Measurements from ENCODE around the gene ATRX.
"Not testable (repeated sequence)": the region's sequence is repeated elsewhere in the genome, so short reads cannot be mapped to it uniquely, and the experiment has no call there.

ATRX gene, protein sequence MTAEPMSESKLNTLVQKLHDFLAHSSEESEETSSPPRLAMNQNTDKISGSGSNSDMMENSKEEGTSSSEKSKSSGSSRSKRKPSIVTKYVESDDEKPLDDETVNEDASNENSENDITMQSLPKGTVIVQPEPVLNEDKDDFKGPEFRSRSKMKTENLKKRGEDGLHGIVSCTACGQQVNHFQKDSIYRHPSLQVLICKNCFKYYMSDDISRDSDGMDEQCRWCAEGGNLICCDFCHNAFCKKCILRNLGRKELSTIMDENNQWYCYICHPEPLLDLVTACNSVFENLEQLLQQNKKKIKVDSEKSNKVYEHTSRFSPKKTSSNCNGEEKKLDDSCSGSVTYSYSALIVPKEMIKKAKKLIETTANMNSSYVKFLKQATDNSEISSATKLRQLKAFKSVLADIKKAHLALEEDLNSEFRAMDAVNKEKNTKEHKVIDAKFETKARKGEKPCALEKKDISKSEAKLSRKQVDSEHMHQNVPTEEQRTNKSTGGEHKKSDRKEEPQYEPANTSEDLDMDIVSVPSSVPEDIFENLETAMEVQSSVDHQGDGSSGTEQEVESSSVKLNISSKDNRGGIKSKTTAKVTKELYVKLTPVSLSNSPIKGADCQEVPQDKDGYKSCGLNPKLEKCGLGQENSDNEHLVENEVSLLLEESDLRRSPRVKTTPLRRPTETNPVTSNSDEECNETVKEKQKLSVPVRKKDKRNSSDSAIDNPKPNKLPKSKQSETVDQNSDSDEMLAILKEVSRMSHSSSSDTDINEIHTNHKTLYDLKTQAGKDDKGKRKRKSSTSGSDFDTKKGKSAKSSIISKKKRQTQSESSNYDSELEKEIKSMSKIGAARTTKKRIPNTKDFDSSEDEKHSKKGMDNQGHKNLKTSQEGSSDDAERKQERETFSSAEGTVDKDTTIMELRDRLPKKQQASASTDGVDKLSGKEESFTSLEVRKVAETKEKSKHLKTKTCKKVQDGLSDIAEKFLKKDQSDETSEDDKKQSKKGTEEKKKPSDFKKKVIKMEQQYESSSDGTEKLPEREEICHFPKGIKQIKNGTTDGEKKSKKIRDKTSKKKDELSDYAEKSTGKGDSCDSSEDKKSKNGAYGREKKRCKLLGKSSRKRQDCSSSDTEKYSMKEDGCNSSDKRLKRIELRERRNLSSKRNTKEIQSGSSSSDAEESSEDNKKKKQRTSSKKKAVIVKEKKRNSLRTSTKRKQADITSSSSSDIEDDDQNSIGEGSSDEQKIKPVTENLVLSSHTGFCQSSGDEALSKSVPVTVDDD (N-terminal part only)

DNA sequence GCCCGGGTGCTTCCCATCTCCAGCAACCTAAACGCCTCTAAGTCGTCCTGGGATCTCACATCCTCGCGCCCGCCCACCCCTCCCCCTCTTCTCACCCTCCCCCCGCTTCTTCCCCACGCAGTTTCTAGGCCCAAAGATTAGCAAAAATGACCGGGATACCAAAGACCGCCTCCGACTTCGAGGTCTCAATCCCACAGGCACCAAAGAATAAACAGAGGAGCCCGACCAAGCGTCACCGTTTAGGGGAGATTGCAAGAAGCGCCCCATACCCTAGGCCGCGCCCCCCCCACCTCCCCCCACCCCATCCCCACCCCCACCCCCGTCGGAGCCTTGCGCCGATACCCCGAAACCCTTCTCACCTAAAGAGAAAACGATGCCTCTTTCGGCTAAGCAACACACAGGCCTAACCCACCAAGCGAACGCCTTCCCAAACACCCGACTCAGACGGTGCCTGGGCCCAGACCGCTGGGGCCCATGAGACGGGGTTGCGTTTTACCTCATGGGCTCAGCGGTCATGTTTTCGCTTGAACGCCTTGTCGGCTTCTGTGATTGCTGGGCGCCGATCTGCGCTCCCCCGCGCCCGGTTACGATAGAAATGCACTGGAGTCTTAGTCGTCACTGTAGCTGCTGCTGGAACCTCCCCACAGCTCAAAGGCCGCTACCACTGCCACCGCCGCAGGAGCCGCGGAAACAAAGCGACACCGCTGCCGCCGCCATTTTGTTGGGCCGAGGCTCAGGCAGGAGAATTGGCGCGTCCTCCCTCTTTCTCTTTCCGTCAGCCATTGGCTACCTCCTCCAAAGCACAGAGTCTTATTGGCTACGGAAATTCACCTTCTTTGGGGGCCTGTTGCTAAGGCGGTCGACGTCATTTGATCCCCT, at the start of gene ATRX:
Gene ATRX, minus strand, starts transcription at position 731 of the 879 bp plus-strand sequence. Its CDS starts 215 bp downstream, at position 516.
- DNase-seq (ENCODE audit: low spot score), result peak; percentile 86

DNA sequence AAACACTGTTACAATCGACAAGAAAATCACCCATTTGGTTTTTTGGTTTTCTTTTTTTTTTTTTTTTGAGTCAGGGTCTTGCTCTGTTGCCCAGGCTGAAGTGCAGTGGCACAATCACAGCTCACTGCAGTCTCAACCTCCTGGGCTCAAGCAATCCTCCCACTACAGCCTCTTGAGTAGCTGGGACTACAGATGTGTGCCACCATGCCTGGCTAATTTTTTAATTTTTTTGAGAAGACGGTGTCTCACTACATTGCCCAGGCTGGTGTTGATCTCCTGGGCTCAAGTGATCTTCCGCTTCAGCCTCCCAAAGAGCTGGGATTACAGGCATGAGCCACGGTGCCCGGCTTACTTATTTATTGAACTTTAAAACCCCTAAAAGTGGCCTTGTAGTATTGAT, 45.5 kb upstream of the ATRX start:
- not testable (repeated sequence) for DNase-seq (ENCODE audit: low spot score)

DNA sequence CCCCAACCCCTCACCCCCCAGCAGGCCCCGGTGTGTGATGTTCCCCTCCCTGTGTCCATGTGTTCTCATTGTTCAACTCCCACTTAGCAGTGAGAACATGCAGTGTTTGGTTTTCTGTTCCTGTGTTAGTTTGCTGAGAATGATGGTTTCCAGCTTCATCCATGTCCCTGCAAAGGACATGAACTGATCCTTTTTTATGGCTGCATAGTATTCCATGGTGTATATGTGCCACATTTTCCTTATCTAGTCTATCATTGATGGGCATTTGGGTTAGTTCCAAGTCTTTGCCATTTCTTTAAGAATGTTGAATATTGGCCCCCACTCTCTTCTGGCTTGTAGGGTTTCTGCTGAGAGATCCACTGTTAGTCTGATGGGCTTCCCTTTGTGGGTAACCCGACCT, 36.0 kb upstream of the ATRX start:
- DNase-seq (ENCODE audit: low spot score), result not testable (repeated sequence)

DNA sequence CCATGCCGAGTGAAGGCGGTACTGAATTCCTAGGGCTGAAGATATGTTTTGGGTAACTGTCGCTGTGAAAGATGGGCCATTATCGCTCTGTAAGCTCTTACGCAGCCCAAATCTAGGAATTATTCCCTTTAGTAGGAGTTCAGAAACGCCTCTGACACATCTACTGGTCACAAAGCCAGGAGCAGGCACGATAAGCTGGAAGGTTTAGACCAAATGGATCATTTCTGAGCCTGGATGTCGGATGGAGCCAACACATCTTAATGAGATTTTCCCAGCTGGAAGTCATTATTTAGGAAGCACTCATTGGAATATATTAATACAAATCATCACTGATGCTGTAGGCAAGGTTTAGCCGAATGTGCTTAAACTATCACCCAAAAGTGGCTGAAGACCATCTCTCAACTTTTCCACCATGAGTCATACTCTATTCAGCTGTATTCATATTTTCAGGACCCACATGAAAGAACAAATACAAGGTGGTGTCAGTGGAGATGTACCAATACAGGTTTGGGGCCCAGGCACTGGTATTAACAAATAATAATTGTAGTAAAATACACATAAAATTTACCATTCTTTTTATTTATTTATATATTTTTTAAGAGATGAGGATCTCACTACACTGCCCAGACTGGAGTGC, 34.2 kb upstream of the ATRX start:
- DNase-seq (ENCODE audit: low spot score), result no peak

DNA sequence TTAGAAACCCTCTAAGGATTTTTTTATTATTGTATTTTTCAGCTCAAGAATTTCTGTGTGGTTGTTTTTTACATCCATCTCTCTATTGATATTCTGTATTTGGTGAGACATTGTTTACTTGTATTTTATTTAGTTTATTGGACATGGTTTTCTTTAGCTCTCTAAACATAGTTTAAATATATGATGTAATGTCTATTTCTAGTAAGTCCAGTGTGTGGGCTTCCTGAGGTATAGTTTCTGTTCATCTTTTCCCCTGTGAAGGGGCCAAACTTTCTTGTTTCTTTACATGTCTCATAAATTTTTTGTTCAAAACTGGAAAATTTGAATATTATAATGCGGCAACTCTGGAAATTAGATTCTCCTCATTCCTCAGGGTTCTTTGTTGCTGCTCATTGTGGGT, 28.2 kb upstream of the ATRX start:
- no peak for DNase-seq (ENCODE audit: low spot score)

DNA sequence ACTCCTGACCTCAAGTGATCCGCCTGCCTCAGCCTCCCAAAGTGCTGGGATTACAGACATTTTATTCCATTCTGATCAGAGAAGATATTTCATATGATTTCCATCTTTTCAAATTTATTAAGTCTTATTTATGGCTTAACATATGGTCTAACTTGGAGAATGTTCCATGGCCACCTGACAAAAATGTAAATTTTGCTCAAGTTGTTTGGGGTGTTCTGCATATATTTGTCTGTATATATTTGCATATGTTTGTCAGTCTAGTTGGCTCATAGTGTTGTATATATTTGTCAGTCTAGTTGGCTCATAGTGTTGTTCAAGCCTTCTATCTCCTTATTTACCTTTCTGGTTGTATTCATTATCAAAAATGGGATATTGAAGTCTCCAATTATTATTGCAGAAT, 16.2 kb upstream of the ATRX start:
- no peak for DNase-seq (ENCODE audit: low spot score)

DNA sequence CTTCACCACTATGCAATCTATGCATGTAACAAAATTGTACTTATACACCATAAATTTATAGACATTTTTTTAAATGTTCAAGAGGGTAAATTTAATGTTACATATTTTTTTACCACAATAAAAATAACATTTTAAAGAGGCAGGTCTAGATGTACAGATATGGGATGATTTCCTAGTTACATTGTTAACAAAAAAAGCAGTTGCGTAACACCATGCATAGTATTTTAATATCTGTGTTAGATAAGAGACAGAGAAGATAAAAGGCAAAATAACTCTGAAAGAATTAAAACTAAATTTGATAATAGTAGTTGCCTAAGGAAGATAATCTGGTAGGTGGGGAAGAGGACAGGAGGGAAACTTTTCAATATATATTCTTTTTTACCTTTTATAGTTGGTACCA, 9.1 kb upstream of the ATRX start:
- DNase-seq (ENCODE audit: low spot score), result no peak

DNA sequence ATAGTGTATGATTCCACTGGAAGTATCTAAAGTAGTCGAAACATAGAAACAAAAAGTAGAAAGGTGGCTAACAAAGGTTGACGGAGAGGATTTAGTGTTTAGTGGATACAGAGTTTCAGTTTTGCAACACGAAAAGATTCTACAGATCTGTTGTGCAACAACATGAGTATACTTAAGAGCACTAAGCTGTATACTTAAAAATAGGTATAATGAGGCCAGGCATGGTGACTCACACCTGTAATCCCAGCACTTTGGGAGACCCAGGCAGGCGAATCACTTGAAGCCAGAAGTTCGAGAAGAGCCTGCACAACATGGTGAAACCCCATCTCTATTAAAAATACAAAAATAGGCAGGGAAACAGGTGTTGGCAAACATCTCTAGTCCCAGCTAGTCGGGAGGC, 7.9 kb upstream of the ATRX start:
- DNase-seq (ENCODE audit: low spot score), result no peak

DNA sequence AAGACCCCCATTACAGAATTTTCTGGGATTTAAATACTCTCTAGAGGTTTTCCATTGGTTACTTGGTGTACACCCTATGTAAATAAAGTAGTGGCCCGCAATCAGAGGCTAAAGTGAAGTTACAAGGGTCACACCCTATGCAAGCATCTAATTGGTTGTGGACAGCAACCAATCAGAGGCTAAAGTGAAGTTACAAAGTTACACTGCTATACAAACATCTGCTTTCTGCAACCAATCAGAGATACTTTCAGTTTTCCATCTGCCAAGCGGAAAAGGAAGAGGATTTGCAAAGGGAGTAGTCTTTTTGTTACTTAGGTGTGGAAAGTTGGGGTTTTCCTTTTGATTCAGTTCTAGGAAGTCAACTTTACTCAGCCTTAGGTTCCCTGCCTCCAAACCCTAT, 2.0 kb upstream of the ATRX start:
- peak; percentile 32 for DNase-seq (ENCODE audit: low spot score)

DNA sequence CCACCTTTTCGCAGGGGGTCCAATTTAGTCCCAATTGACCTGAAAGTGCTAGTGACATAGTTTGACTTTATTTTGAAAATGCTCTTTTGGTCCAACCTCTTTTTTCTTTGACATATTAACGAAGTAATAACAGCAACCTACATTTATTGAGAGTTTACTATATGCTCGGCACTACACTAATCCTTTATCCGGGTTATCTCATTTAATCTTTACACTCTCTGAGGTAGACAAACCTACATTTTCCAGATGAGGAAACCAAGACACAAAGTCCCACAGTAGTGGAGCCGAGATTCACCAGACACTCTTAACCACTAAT, 307 bp upstream of the ATRX start:
- no peak for DNase-seq (ENCODE audit: low spot score)

DNA sequence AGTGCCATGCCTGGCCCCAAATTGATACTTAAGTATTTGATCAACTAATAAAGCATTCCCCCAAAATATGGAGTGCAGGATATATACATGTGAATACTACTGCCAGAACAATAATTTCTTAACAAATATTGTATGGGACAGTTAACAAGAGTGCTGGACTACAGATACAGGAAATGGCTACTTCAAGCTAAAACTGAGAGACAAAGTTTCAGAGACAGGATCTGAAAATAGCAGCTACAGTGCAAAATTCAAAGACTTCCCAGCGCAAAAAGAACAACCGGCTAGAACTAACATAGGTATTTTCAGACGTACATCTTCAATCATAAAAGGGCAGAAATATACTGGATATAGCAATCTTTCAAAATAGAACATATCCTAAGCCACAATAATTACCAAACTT, 6.3 kb downstream of the ATRX start:
- DNase-seq (ENCODE audit: low spot score), result no peak

DNA sequence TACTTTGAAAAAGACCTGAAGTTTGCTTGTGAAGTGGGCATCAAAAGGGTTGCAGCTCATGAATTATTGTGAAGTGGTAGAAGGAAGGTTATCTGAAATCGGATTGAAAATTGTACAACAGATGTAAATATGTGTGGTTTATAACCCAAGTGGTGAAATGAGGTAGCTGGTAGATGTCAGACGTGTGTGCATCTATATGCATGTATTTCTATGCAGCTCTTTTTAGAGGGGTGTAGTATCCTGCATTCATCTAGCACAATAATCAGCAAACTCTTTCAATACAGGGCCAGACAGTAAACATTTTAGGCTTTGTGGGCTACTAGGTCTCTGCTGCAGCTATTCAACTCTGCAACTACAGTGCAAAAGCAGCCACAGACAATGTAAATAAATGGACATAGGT, 9.4 kb downstream of the ATRX start:
- DNase-seq (ENCODE audit: low spot score), result no peak

DNA sequence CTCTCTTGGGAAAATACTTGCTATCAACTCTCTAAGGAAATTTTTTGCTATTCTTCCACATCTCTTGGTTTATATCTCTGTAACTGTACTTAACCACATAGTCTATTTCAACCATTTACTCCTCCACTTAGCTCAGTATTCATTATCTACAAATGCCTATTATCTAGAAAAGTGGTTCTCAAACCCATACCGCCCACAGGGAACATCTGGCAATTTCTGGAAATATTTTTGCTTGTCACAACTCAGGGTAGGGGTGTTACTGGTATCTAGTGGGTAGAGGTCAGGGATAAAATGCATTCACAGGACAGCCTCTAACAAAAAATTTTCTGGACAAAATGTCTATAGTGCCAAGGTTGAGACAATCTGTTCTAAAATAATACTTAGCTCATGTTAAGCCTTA, 14.4 kb downstream of the ATRX start:
- no peak for DNase-seq (ENCODE audit: low spot score)

DNA sequence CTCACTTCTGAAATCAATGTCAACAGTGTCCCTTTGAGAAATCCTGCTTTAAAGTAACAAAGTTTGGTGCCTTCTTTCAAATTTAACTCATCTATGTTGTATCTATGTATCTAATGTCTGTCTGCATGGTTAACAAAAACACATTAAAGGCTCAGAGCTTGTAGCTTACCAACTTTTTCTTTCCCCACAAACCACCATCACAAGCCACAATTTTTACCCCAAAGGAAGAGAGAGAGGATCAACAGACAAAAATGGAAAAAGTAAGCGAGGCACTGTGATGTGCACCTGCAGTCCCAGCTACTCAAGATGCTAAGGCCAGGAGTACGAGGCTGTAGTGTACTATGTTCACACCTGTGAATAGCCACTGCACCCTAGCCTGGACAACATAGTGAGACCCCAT, 17.2 kb downstream of the ATRX start:
- no peak for DNase-seq (ENCODE audit: low spot score)

DNA sequence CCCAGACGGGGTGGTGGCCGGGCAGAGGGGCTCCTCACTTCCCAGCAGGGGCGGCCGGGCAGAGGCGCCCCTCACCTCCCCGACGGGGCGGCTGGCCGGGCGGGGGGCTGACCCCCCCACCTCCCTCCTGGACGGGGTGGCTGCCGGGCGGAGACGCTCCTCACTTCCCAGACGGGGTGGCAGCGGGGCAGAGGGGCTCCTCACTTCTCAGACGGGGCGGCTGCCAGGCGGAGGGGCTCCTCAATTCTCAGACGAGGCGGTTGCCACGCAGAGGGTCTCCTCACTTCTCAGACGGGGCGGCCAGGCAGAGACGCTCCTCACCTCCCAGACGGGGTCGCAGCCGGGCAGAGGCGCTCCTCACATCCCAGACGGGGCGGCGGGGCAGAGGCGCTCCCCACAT, 19.8 kb downstream of the ATRX start:
- not testable (repeated sequence) for DNase-seq (ENCODE audit: low spot score)

DNA sequence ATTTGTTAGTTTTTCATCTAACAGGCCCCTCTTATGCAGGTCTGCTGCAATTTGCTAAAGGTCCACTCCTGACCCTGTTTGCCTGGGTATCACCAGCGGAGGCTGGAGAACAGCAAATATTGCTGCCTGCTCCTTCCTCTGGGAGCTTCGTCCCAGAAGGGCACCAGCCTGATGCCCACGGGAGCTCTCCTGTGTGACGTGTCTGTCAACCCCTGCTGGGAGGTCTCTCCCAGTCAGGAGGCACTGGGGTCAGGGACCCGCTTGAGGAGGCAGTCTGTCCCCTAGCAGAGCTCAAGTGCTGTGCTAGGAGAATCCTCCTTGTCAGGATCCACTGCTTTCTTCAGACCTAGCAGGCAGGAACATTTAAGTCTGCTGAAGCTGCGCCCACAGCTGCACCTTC, 30.5 kb downstream of the ATRX start:
- DNase-seq (ENCODE audit: low spot score), result no peak

DNA sequence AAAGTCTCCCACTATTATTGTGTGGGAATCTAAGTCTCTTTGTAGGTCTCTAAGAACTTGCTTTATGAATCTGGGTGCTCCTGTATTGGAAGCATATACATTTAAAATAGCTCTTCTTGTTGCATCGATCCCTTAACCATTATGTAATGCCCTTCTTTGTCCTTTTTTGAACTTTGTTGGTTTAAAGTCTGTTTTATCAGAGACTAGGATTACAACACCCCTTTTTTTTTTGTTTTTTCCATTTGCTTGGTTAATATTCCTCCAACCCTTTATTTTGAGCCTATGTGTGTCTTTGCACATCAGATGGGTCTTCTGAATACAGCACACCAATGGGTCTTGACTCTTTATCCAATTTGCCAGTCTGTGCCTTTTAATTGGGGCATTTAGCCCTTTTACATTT, 32.1 kb downstream of the ATRX start:
- DNase-seq (ENCODE audit: low spot score), result not testable (repeated sequence)

DNA sequence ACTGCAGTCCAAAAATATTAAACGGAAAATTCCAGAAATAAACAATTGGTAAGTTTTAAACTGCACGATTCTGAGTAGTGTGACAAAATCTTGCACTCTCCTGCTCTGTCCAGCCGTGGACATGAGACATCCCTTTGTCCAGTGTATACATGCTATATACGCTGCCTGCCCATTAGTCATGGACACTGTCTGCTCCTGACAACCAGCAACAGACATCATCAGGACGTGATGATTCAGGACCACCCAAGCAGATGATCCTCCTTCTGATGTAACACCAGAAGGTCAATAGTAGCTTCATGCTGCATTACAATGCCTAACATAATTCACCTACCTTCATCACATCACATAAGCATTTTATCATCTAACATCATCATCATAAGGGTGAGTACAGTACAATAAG, 36.3 kb downstream of the ATRX start:
- DNase-seq (ENCODE audit: low spot score), result no peak

DNA sequence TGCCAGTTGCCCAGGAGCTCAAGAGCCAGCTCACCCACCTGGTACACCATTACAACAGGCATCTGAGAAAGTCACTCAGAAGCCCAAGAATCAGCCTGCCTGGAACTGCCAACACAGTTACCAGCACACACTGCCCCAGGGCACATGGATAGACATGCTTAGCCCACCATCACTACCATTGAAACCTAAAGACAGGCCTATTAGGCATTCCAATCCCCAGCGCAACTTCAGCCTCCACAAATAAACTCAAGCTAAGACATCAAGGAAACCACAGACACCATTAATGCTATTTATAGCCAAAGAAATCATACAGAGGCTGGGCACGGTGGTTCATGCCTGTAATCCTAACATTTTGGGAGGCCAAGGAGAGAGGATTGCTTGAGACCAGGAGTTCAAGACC, 42.3 kb downstream of the ATRX start:
- no peak for DNase-seq (ENCODE audit: low spot score)

DNA sequence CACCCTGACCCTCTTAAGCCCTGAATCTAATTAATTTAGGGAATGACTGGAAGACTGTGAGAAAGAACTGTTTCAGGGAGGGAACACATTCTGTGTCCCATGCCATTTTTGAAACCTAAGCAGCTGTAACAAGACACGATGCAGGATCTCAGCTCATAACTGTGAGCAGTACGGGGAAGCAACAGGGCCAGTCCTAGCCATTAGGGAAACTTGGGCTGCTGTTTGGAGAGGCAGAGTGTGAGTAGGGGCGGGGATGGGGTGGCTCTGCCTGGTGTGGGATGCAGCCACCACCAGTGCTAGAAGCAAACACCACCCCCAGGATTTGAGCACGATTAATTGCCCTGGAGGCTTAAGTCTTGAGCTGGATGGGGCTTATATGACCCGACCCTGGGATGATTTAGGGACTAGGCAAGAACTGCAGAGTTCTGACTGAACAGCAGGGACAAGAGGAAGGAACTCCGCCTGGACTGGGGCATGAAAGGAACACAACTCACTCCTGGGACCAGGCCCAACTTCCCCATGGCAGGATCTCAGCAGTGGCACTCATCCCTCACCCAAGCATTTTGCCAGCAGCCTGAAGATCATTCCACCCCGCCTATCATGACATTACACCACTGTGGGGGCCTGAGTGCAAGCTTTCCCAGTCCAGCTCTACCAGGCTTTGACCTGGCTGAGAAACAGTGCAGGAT, 43.1 kb downstream of the ATRX start:
- peak; percentile 55 for DNase-seq (ENCODE audit: low spot score)
